Measurements from ENCODE around the gene HEMK1. TPM values are rescaled to one million over a fixed set of nuclear protein-coding genes. Genes with fewer than 3 reads are reported as not detected.

HEMK1 gene
- total and polyA plus RNA-seq, 2 of the 8 experiments (the other 6 are each of a cell fraction or from before 2014, with no cell fraction given) = 9.7 to 10.6 TPM

GRCh38 chr3:50594253-50594785, 25.0 kb downstream of the HEMK1 start (continued):
- TF ChIP-seq CHD7 (IDR thresholded peaks at IDR 0.05; ENCODE audit: insufficient replicate concordance, low read length) = no peak
- no peak for TF ChIP-seq PHF8 (conservative IDR thresholded peaks at IDR 0.05; ENCODE audit: low read depth, low read length)
